H9 (cell line): ENCODE data around the gene PSMB7. TPM values are rescaled to one million over a fixed set of nuclear protein-coding genes. Genes with fewer than 3 reads are reported as not detected.

Source experiments
- DNase-seq: peaks from one replicate; pipeline ENCODE4 v3.0.0-alpha.2; 2017
- H2AFZ ChIP-seq: one replicate; pipeline ENCODE4 v1.6.1; 2013; ENCODE audit warnings: mild to moderate bottlenecking, low read length, control low read depth, moderate library complexity
- H2AK5ac ChIP-seq: 2 replicates; pipeline ENCODE4 v1.6.1; 2013; ENCODE audit warnings: low read length, control low read depth, mixed read lengths; ENCODE audit not compliant: insufficient read length
- H2BK120ac ChIP-seq: one replicate; pipeline ENCODE4 v1.6.1; 2013; ENCODE audit warnings: low read depth, mild to moderate bottlenecking, low read length, control low read depth, inconsistent platforms; ENCODE audit not compliant: poor library complexity, severe bottlenecking
- H2BK12ac ChIP-seq: 2 replicates; pipeline ENCODE4 v1.6.1; 2013; ENCODE audit warnings: low read length, control low read depth, mixed read lengths, low read depth; ENCODE audit not compliant: insufficient read length
- H2BK15ac ChIP-seq: 2 replicates; pipeline ENCODE4 v1.6.1; 2013; ENCODE audit warnings: low read depth, low read length, control low read depth
- H2BK20ac ChIP-seq: one replicate; pipeline ENCODE4 v1.6.1; 2013; ENCODE audit warnings: low read depth, mild to moderate bottlenecking, low read length, control low read depth, inconsistent platforms; ENCODE audit not compliant: poor library complexity, severe bottlenecking
- H2BK5ac ChIP-seq: 2 replicates; pipeline ENCODE4 v1.6.1; 2013; ENCODE audit warnings: low read length, control low read depth, mixed read lengths; ENCODE audit not compliant: insufficient read length
- H3K14ac ChIP-seq: 2 replicates; pipeline ENCODE4 v1.6.1; 2013; ENCODE audit warnings: low read length, control low read depth; ENCODE audit not compliant: insufficient read depth
- H3K18ac ChIP-seq: 2 replicates; pipeline ENCODE4 v1.6.1; 2013; ENCODE audit warnings: low read depth, mild to moderate bottlenecking, mixed read lengths, low read length, control low read depth; ENCODE audit not compliant: insufficient read length
- H3K23ac ChIP-seq: 2 replicates; pipeline ENCODE4 v1.6.1; 2013; ENCODE audit warnings: low read length, control low read depth, mixed read lengths, low read depth; ENCODE audit not compliant: insufficient read length
- H3K23me2 ChIP-seq: 2 replicates; pipeline ENCODE4 v1.6.1; 2013; ENCODE audit warnings: low read depth, mild to moderate bottlenecking, mixed read lengths, low read length, control low read depth; ENCODE audit not compliant: insufficient read length, poor library complexity, severe bottlenecking
- H3K27ac ChIP-seq: 2 replicates; pipeline ENCODE4 v1.5.1; 2013; ENCODE audit warnings: low read length, control low read depth, mixed read lengths, low read depth; ENCODE audit not compliant: insufficient read length
- H3K27me3 ChIP-seq: 2 replicates; pipeline ENCODE4 v1.6.1; 2013; ENCODE audit warnings: low read length, control low read depth, inconsistent platforms; ENCODE audit not compliant: insufficient read depth
- H3K4ac ChIP-seq: 2 replicates; pipeline ENCODE4 v1.6.1; 2013; ENCODE audit warnings: low read depth, mild to moderate bottlenecking, control low read depth, inconsistent platforms, low read length, moderate library complexity
- H3K4me1 ChIP-seq: 2 replicates; pipeline ENCODE4 v1.6.1; 2013; ENCODE audit warnings: low read length, control low read depth, inconsistent platforms; ENCODE audit not compliant: insufficient read depth
- H3K4me2 ChIP-seq: 2 replicates; pipeline ENCODE4 v1.6.1; 2013; ENCODE audit warnings: low read length, control low read depth, mixed read lengths; ENCODE audit not compliant: insufficient read length, insufficient read depth
- H3K56ac ChIP-seq: 2 replicates; pipeline ENCODE4 v1.6.1; 2013; ENCODE audit warnings: low read depth, mild to moderate bottlenecking, mixed read lengths, low read length, control low read depth; ENCODE audit not compliant: insufficient read length
- H3K79me1 ChIP-seq: 2 replicates; pipeline ENCODE4 v1.6.1; 2013; ENCODE audit warnings: low read depth, mild to moderate bottlenecking, moderate library complexity, low read length, control low read depth, inconsistent platforms; ENCODE audit not compliant: insufficient read depth, poor library complexity, severe bottlenecking
- H3K79me2 ChIP-seq: 2 replicates; pipeline ENCODE4 v1.6.1; 2013; ENCODE audit warnings: low read length, control low read depth, inconsistent platforms; ENCODE audit not compliant: insufficient read depth
- H3K9ac ChIP-seq: 2 replicates; pipeline ENCODE4 v1.6.1; 2013; ENCODE audit warnings: low read length, control low read depth, mixed read lengths; ENCODE audit not compliant: insufficient read length; ENCODE audit errors: extremely low read depth
- H3K9me3 ChIP-seq: one replicate; pipeline ENCODE4 v1.6.1; 2013; ENCODE audit warnings: low read depth, low read length, inconsistent platforms; ENCODE audit not compliant: control insufficient read depth
- H3T11ph ChIP-seq: one replicate; pipeline ENCODE4 v1.6.1; 2013; ENCODE audit warnings: mild to moderate bottlenecking, low read length, control low read depth, inconsistent platforms
- H4K20me1 ChIP-seq: one replicate; pipeline ENCODE4 v1.6.1; 2013; ENCODE audit not compliant: control insufficient read depth, insufficient read length, insufficient read depth
- H4K5ac ChIP-seq: 2 replicates; pipeline ENCODE4 v1.6.1; 2013; ENCODE audit warnings: low read depth, mild to moderate bottlenecking, mixed read lengths, low read length, control low read depth; ENCODE audit not compliant: insufficient read length
- H4K8ac ChIP-seq: replicated peaks from 2 replicates; pipeline ENCODE4 v1.6.1; 2013; ENCODE audit warnings: low read length, control low read depth, mixed read lengths, low read depth; ENCODE audit not compliant: insufficient read length
- H4K91ac ChIP-seq: 2 replicates; pipeline ENCODE4 v1.6.1; 2013; ENCODE audit warnings: low read depth, mild to moderate bottlenecking, moderate library complexity, mixed read lengths, low read length, control low read depth; ENCODE audit not compliant: insufficient read length
- H3K27ac Mint-ChIP-seq, 3 experiments: 2 replicates in 2 of 3; 3 replicates in 1 of 3; pipeline ENCODE4 v1.8.0; 2020 to 2021; ENCODE audit warnings: mixed read lengths in 3 of 3, mild to moderate bottlenecking in 1 of 3, moderate library complexity in 1 of 3
- H3K27me3 Mint-ChIP-seq: 2 replicates; pipeline ENCODE4 v1.8.0; 2021; ENCODE audit warnings: low read depth, mild to moderate bottlenecking, moderate library complexity, mixed read lengths
- H3K36me3 Mint-ChIP-seq, 3 experiments: 2 replicates in 2 of 3; 3 replicates in 1 of 3; pipeline ENCODE4 v1.8.0; 2020 to 2021; ENCODE audit warnings: low read depth in 3 of 3, mixed read lengths in 3 of 3; ENCODE audit not compliant: insufficient read depth in 1 of 3
- H3K4me1 Mint-ChIP-seq, 2 experiments: 2 replicates each; pipeline ENCODE4 v1.8.0; 2020; ENCODE audit warnings: mixed read lengths in 2 of 2
- H3K4me3 Mint-ChIP-seq, 2 experiments: 2 replicates in 1 of 2; 3 replicates in 1 of 2; pipeline ENCODE4 v1.8.0; 2020 to 2021; ENCODE audit warnings: mild to moderate bottlenecking in 2 of 2, mixed read lengths in 2 of 2, moderate library complexity in 1 of 2
- H3K9me3 Mint-ChIP-seq, 2 experiments: 2 replicates in 1 of 2; 3 replicates in 1 of 2; pipeline ENCODE4 v1.8.0; 2020; ENCODE audit warnings: mild to moderate bottlenecking in 2 of 2, mixed read lengths in 2 of 2, moderate library complexity in 1 of 2
- CTCF ChIP-seq: fragments of 200-600 bp; sonication (generic); conservative IDR thresholded peaks from 3 replicates; pipeline ENCODE4 v1.8.0; 2021; ENCODE audit warnings: antibody characterized with exemption, mild to moderate bottlenecking
- WGBS: extraction: QIAGEN DNeasy Blood & Tissue Kit; methylation state at CpG from one replicate; pipeline ENCODE4 v1.1.7; 2013; ENCODE audit warnings: missing lambda C conversion rate, low lambda C conversion rate, mixed read lengths; ENCODE audit not compliant: insufficient read length; ENCODE audit errors: extremely low coverage; 5-methylcytosine and 5-hydroxymethylcytosine counted together
- total RNA-seq: library from RNA; stranded (reverse); gene quantifications from 2 replicates; pipeline ENCODE4 v1.2.1, GENCODE V29; 2021

Gene PSMB7
- total RNA-seq, 1 experiment from 2014 or later = 209 TPM

GRCh38 chr9:124428751-124429529 lies 13.7 kb upstream of the PSMB7 start:
- no peak overlapping the region for H2AK5ac ChIP-seq
- no peaks in the 10 kb centered on the region for H3K79me2 ChIP-seq
- TF ChIP-seq CTCF = no peak
- no peaks in the 10 kb centered on the region for H3K9me3 ChIP-seq
- H3K14ac ChIP-seq = no peak overlapping the region
- peaks cover 0 to 2% of the 10 kb centered on the region in 2 experiments; a peak in 1 of 5 replicates for H3K9me3 Mint-ChIP-seq
- no peak overlapping the region for H3K27ac ChIP-seq
- no peak overlapping the region for H3K23ac ChIP-seq
- peak overlapping the region in 2 of 3 experiments; percentile 31 to 49; a peak in 2 of 7 replicates for H3K27ac Mint-ChIP-seq
- no peak for DNase-seq
- no peak overlapping the region for H2BK15ac ChIP-seq
- H2BK120ac ChIP-seq = no peak overlapping the region
- no peak overlapping the region for H3K56ac ChIP-seq
- H3K4me1 ChIP-seq = no peaks in the 10 kb centered on the region
- no peak overlapping the region for H3T11ph ChIP-seq
- H2AFZ ChIP-seq = no peak overlapping the region
- H4K5ac ChIP-seq = no peak overlapping the region
- H3K4me2 ChIP-seq = no peak overlapping the region
- H4K91ac ChIP-seq = no peak overlapping the region
- H3K27me3 ChIP-seq = no peaks in the 10 kb centered on the region
- H3K9ac ChIP-seq = no peak overlapping the region
- H2BK12ac ChIP-seq = no peak overlapping the region
- no peaks in the 10 kb centered on the region for H3K36me3 Mint-ChIP-seq
- H3K4me1 Mint-ChIP-seq = no peaks in the 10 kb centered on the region
- no peaks in the 10 kb centered on the region for H3K23me2 ChIP-seq
- no peaks in the 10 kb centered on the region for H4K20me1 ChIP-seq
- H3K79me1 ChIP-seq = no peaks in the 10 kb centered on the region
- no peak overlapping the region for H2BK5ac ChIP-seq
- H3K18ac ChIP-seq = no peak overlapping the region
- no peak overlapping the region for H3K4me3 Mint-ChIP-seq
- no peak overlapping the region for H3K4ac ChIP-seq
- H4K8ac ChIP-seq = no peak overlapping the region
- no CpG with 5 or more reads among the region's 28 CpGs for WGBS
- peaks cover 23% of the 10 kb centered on the region for H3K27me3 Mint-ChIP-seq
- H2BK20ac ChIP-seq = no peak overlapping the region
